WERI-Rb-1 (cell line): ENCODE results near the gene PAQR7.
A peak's percentile ranks its signal among the peaks of the same experiment; 100 is the strongest.

Experiments used
- DNase-seq: peaks from one replicate; pipeline ENCODE4 v3.0.0-alpha.2; 2020
- H3K27ac ChIP-seq: fragments of 250-450 bp; sonication (Bioruptor Pico); 2 replicates; pipeline ENCODE4 v1.5.1; 2020; ENCODE audit warnings: mild to moderate bottlenecking, moderate library complexity
- H3K27me3 ChIP-seq: fragments of 250-450 bp; sonication (Bioruptor Pico); 2 replicates; pipeline ENCODE4 v1.5.1; 2021; ENCODE audit warnings: mild to moderate bottlenecking, low read depth, moderate library complexity; ENCODE audit not compliant: insufficient read depth, severe bottlenecking
- H3K36me3 ChIP-seq: fragments of 250-450 bp; sonication (Bioruptor Pico); 2 replicates; pipeline ENCODE4 v1.5.1; 2020; ENCODE audit warnings: mild to moderate bottlenecking, moderate library complexity
- H3K4me3 ChIP-seq: 2 replicates; pipeline ENCODE4 v1.5.1; 2011; ENCODE audit warnings: low read depth, mild to moderate bottlenecking, control low read depth, low read length
- H3K9me3 ChIP-seq: fragments of 250-450 bp; sonication (Bioruptor Pico); 2 replicates; pipeline ENCODE4 v1.5.1; 2021; ENCODE audit warnings: mild to moderate bottlenecking, moderate library complexity; ENCODE audit not compliant: severe bottlenecking
- CTCF ChIP-seq: IDR thresholded peaks from 2 replicates; pipeline ENCODE4 v1.5.1; 2011; ENCODE audit warnings: low read depth, mild to moderate bottlenecking, control low read depth, inconsistent platforms, low read length

Gene PAQR7

GRCh38 chr1:25876693-25877077 is 1.2 kb upstream of the PAQR7 start:
- Histone ChIP-seq H3K27me3 (no peaks in the 10 kb centered on the region), H3K9me3 (no peaks in the 10 kb centered on the region), H3K36me3 (no peaks in the 10 kb centered on the region), H3K27ac (no peak overlapping the region), H3K4me3 (no peak overlapping the region)
- DNase-seq, result no peak
- TF ChIP-seq CTCF, result no peak

GRCh38 chr1:25875856-25876692 is 566 bp upstream of the PAQR7 start:
- Histone ChIP-seq H3K27ac (peak overlapping the region; percentile 61), H3K9me3 (no peaks in the 10 kb centered on the region), H3K4me3 (peak overlapping the region; percentile 56), H3K36me3 (no peaks in the 10 kb centered on the region), H3K27me3 (no peaks in the 10 kb centered on the region)
- no peak for DNase-seq
- no peak for TF ChIP-seq CTCF

GRCh38 chr1:25874635-25875153 is 814 bp downstream of the PAQR7 start:
- peak overlapping the region; percentile 56 for H3K4me3 ChIP-seq
- H3K27me3 ChIP-seq, result no peaks in the 10 kb centered on the region
- DNase-seq, result no peak
- no peaks in the 10 kb centered on the region for H3K9me3 ChIP-seq
- H3K27ac ChIP-seq, result peak overlapping the region; percentile 61
- H3K36me3 ChIP-seq, result peaks cover 4% of the 10 kb centered on the region; the same call in 1 of the 2 replicates
- TF ChIP-seq CTCF, result no peak

- H3K4me3 ChIP-seq, result no peak overlapping the region; the same call in 1 of the 2 replicates
- no peak for TF ChIP-seq CTCF
- H3K9me3 ChIP-seq, result no peaks in the 10 kb centered on the region
- H3K27me3 ChIP-seq, result no peaks in the 10 kb centered on the region
- DNase-seq, result no peak
- H3K27ac ChIP-seq, result no peak overlapping the region
- H3K36me3 ChIP-seq, result peaks cover 4% of the 10 kb centered on the region; the same call in 1 of the 2 replicates
Measured at GRCh38 chr1:25874209-25874608, 1.3 kb downstream of the PAQR7 start.

- Histone ChIP-seq H3K27ac (no peak overlapping the region), H3K9me3 (no peaks in the 10 kb centered on the region), H3K4me3 (no peak overlapping the region), H3K27me3 (no peaks in the 10 kb centered on the region), H3K36me3 (peaks cover 4% of the 10 kb centered on the region; the same call in 1 of the 2 replicates)
- DNase-seq, result no peak
- no peak for TF ChIP-seq CTCF
Measured at GRCh38 chr1:25873120-25873519, 2.4 kb downstream of the PAQR7 start.

- Histone ChIP-seq H3K9me3 (no peaks in the 10 kb centered on the region), H3K36me3 (peaks cover 4% of the 10 kb centered on the region; the same call in 1 of the 2 replicates), H3K27me3 (no peaks in the 10 kb centered on the region), H3K27ac (no peak overlapping the region), H3K4me3 (no peak overlapping the region)
- no peak for TF ChIP-seq CTCF
- DNase-seq, result no peak
Measured at GRCh38 chr1:25872713-25873112, 2.8 kb downstream of the PAQR7 start.
